ENCODE data around the gene DGKB.
"Not testable (repeated sequence)": the region's sequence is repeated elsewhere in the genome, so short reads cannot be mapped to it uniquely, and the experiment has no call there.

Gene DGKB

DNA sequence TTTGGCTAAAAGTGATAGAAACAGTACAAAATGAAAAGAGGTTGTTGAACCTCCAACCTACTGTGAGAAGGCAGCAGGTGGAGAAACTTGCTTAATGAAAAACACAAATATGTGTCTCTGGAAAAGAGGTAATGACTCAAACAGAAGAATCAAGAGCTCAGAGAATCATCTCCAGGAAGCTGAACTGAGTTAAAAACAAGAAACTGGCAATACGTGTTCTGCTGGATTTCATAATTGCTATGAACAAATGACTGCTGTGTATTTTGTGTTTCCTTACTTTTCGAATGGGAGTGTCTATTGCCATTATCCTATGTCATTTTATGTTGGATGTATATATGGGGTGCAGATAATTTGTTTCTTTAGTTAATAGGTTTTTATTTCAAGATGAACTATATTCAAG is 401.1 kb downstream of the DGKB start:
- Histone ChIP-seq H3K9me3 (ENCODE audit: insufficient read depth, low read length) (no peaks in the 10 kb centered on the region), H3K27me3 (ENCODE audit: insufficient read depth, insufficient read length) (no peaks in the 10 kb centered on the region), H3K4me3 (ENCODE audit: insufficient read length, low read depth) (no peak overlapping the region), H3K9ac (ENCODE audit: insufficient read length, low read depth) (no peak overlapping the region), H3K4me1 (ENCODE audit: insufficient read depth, insufficient read length) (no peaks in the 10 kb centered on the region), H3K36me3 (ENCODE audit: insufficient read depth, insufficient read length, low read length) (no peaks in the 10 kb centered on the region)
- DNase-seq (ENCODE audit: low read depth, low spot score) = no peak
- TF ChIP-seq SUZ12 (IDR thresholded peaks at IDR 0.05; ENCODE audit: extremely low read depth, insufficient read depth, insufficient read length) = no peak
- TF ChIP-seq YY1 (IDR thresholded peaks at IDR 0.05; ENCODE audit: insufficient read depth, insufficient read length) = no peak
- TF ChIP-seq ZNF274 (IDR thresholded peaks at IDR 0.05; ENCODE audit: low read depth, low read length) = no peak

DNA sequence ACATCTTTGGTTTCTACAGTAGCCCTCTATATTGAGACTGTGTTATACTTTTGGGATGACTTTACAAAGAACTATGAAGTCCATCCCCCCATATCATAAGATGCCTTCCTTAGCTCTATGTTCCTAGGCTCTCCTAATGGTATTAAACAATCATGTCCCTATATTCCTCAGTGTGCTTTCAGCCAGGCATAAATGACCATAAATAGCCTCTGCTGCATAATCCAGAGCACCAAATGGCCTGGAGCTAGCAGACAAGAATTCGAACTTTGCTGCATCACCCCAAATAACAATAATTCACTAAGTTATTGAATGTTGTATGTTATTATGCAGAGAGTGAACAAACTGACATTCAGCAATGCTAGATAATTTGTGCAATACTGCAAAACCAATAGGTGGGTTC is 405.2 kb downstream of the DGKB start:
- DNase-seq (ENCODE audit: low read depth, low spot score) = no peak
- Histone ChIP-seq H3K4me3 (ENCODE audit: insufficient read length, low read depth) (no peak overlapping the region), H3K36me3 (ENCODE audit: insufficient read depth, insufficient read length, low read length) (no peaks in the 10 kb centered on the region), H3K9ac (ENCODE audit: insufficient read length, low read depth) (no peak overlapping the region), H3K4me1 (ENCODE audit: insufficient read depth, insufficient read length) (no peaks in the 10 kb centered on the region), H3K27me3 (ENCODE audit: insufficient read depth, insufficient read length) (no peaks in the 10 kb centered on the region), H3K9me3 (ENCODE audit: insufficient read depth, low read length) (no peaks in the 10 kb centered on the region)
- no peak for TF ChIP-seq YY1 (IDR thresholded peaks at IDR 0.05; ENCODE audit: insufficient read depth, insufficient read length)

DNA sequence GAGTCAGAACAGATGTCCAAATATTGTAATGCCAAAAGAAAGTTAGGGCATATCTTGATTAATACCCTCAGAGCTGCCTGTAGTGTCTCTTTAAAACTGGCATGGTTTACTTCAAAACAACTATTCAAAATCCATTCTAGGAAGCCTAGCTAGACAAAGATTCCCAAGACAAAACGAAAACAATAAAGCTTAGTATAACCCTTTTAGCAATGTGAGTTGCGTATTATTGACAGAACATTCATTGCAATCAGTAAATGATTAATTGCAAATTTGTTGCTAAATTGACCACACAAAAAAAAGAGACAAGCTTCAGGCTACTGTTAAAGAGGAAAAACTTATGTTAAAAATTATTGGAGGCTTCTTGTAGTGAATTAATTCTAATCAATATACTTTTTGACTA is 406.9 kb downstream of the DGKB start:
- TF ChIP-seq ZNF274 (IDR thresholded peaks at IDR 0.05; ENCODE audit: low read depth, low read length) (no peak), YY1 (IDR thresholded peaks at IDR 0.05; ENCODE audit: insufficient read depth, insufficient read length) (no peak), SUZ12 (IDR thresholded peaks at IDR 0.05; ENCODE audit: extremely low read depth, insufficient read depth, insufficient read length) (no peak)
- DNase-seq (ENCODE audit: low read depth, low spot score) = no peak
- Histone ChIP-seq H3K9ac (ENCODE audit: insufficient read length, low read depth) (no peak overlapping the region), H3K9me3 (ENCODE audit: insufficient read depth, low read length) (no peaks in the 10 kb centered on the region), H3K36me3 (ENCODE audit: insufficient read depth, insufficient read length, low read length) (no peaks in the 10 kb centered on the region), H3K4me3 (ENCODE audit: insufficient read length, low read depth) (no peak overlapping the region), H3K4me1 (ENCODE audit: insufficient read depth, insufficient read length) (no peaks in the 10 kb centered on the region), H3K27me3 (ENCODE audit: insufficient read depth, insufficient read length) (no peaks in the 10 kb centered on the region)

DNA sequence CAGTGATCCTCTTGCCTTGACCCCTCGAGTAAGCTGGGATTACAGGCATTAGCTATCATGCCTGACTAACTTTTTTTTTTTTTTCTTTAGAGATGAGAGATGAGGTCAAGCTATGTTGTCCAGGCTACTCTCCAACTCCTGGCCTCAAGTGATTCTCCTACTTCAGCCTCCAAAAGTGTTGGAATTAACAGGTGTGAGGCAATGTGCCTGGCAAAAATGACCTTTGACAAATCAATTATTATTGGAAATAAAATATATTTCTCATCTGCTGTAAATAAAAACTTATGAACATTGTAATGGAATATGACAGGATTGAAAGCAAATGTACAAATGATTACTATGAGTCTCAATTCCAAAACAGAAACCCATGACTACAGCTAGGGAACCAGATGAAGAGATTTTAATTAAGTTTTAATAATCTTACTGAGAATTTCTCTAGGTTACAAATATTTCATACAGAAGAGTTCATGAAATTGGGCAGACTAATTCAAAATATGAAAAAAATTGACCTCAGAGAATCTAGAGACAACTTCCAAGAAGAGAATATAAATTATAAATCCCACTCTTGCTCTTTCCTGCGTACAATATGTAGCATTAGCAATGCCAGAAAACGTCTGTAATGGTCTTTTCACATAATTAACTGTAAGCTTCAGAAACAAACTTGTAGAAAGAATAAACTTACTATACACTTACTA is 414.7 kb downstream of the DGKB start:
- TF ChIP-seq YY1 (IDR thresholded peaks at IDR 0.05; ENCODE audit: insufficient read depth, insufficient read length) (no peak), ZNF274 (IDR thresholded peaks at IDR 0.05; ENCODE audit: low read depth, low read length) (no peak), SUZ12 (IDR thresholded peaks at IDR 0.05; ENCODE audit: extremely low read depth, insufficient read depth, insufficient read length) (no peak)
- H3K4me3 ChIP-seq (ENCODE audit: insufficient read length, low read depth) = no peak overlapping the region
- no peak for DNase-seq (ENCODE audit: low read depth, low spot score)

DNA sequence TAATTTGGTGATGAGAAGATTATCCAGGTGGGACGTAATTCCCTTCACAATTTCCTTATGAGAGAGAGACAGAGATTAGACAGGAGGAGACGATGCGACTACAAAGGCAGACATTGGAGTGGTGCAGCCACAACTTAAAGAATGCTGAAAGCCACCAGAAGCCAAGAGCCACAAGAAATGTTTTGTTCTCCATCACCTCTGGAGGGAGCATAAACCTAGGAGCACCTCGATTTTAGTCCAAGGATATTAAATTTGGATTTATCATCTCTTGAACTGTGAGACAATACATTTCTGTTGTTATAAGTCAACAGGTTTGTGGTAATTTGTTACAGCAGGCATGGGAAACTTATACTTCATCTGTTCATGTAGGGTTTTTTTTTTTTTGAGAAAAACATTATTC is 418.9 kb downstream of the DGKB start:
- TF ChIP-seq YY1 (IDR thresholded peaks at IDR 0.05; ENCODE audit: insufficient read depth, insufficient read length) (no peak), SUZ12 (IDR thresholded peaks at IDR 0.05; ENCODE audit: extremely low read depth, insufficient read depth, insufficient read length) (no peak), ZNF274 (IDR thresholded peaks at IDR 0.05; ENCODE audit: low read depth, low read length) (no peak)
- no peak for DNase-seq (ENCODE audit: low read depth, low spot score)

More for the DNA sequence above, 414.7 kb downstream of the DGKB start:
- H3K9ac ChIP-seq (ENCODE audit: insufficient read length, low read depth) = no peak overlapping the region
- H3K4me1 ChIP-seq (ENCODE audit: insufficient read depth, insufficient read length) = no peaks in the 10 kb centered on the region
- H3K27me3 ChIP-seq (ENCODE audit: insufficient read depth, insufficient read length) = no peaks in the 10 kb centered on the region
- no peaks in the 10 kb centered on the region for H3K36me3 ChIP-seq (ENCODE audit: insufficient read depth, insufficient read length, low read length)
- H3K9me3 ChIP-seq (ENCODE audit: insufficient read depth, low read length) = no peaks in the 10 kb centered on the region

DNA sequence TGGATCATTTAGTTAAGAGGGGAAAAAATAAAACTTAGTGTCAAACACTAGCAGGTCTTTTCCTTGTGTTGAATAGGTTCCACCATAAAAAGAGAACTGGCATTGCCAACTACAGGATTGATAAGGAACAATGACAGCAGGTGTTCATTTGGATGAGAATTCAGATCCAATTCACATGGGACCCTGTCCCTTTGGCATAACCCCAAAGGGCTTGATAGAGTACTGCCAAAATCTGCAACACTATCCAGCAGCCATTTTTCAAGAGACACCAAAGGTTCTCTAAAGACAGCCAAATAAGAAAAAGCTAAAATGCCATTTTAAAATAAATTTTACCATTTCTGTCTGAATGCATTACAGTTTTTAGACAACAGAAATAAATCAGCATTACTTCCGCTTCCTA is 422.3 kb downstream of the DGKB start:
- no peak for TF ChIP-seq SUZ12 (IDR thresholded peaks at IDR 0.05; ENCODE audit: extremely low read depth, insufficient read depth, insufficient read length)
- no peak for TF ChIP-seq YY1 (IDR thresholded peaks at IDR 0.05; ENCODE audit: insufficient read depth, insufficient read length)
- H3K4me1 ChIP-seq (ENCODE audit: insufficient read depth, insufficient read length) = no peaks in the 10 kb centered on the region
- no peaks in the 10 kb centered on the region for H3K27me3 ChIP-seq (ENCODE audit: insufficient read depth, insufficient read length)
- no peak overlapping the region for H3K4me3 ChIP-seq (ENCODE audit: insufficient read length, low read depth)
- H3K9me3 ChIP-seq (ENCODE audit: insufficient read depth, low read length) = no peaks in the 10 kb centered on the region
- no peaks in the 10 kb centered on the region for H3K36me3 ChIP-seq (ENCODE audit: insufficient read depth, insufficient read length, low read length)
- H3K9ac ChIP-seq (ENCODE audit: insufficient read length, low read depth) = no peak overlapping the region
- no peak for DNase-seq (ENCODE audit: low read depth, low spot score)

More for the DNA sequence above, 418.9 kb downstream of the DGKB start:
- Histone ChIP-seq H3K4me3 (ENCODE audit: insufficient read length, low read depth) (no peak overlapping the region), H3K9ac (ENCODE audit: insufficient read length, low read depth) (no peak overlapping the region), H3K9me3 (ENCODE audit: insufficient read depth, low read length) (no peaks in the 10 kb centered on the region), H3K4me1 (ENCODE audit: insufficient read depth, insufficient read length) (no peaks in the 10 kb centered on the region), H3K27me3 (ENCODE audit: insufficient read depth, insufficient read length) (no peaks in the 10 kb centered on the region), H3K36me3 (ENCODE audit: insufficient read depth, insufficient read length, low read length) (no peaks in the 10 kb centered on the region)

DNA sequence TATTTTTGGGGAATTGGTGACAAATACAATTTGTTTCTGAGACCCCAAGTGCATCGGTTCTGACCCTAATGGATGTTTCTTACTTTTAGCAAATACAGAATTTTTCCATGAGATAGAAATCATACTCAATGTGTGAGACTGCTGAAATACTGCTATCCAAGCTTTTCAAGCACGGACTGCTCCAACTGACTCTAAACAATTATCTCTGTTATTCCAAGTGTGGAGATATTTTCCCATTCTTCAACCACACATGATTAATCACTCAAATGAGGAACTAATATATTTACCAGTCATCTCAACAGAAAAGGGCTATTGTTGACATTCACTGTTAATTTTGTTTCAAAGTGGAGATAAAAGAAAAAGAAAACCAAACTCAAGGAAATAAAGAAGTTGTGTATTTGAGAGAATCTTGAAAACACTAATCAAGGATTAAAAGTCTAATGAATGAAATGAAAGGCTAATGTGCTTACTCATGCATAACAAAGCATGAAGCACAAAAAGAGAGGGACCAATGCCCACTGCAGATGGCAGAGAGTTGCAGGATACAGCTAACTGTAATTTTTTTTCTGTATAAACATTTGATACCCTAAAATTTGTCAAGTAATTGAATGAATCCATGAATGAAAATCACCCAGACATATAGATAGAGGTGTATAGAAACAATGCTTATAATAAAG is 423.6 kb downstream of the DGKB start:
- DNase-seq (ENCODE audit: low read depth, low spot score) = no peak
- Histone ChIP-seq H3K4me3 (ENCODE audit: insufficient read length, low read depth) (no peak overlapping the region), H3K9me3 (ENCODE audit: insufficient read depth, low read length) (no peaks in the 10 kb centered on the region), H3K4me1 (ENCODE audit: insufficient read depth, insufficient read length) (no peaks in the 10 kb centered on the region), H3K36me3 (ENCODE audit: insufficient read depth, insufficient read length, low read length) (no peaks in the 10 kb centered on the region), H3K27me3 (ENCODE audit: insufficient read depth, insufficient read length) (no peaks in the 10 kb centered on the region), H3K9ac (ENCODE audit: insufficient read length, low read depth) (no peak overlapping the region)
- TF ChIP-seq SUZ12 (IDR thresholded peaks at IDR 0.05; ENCODE audit: extremely low read depth, insufficient read depth, insufficient read length) = no peak
- no peak for TF ChIP-seq YY1 (IDR thresholded peaks at IDR 0.05; ENCODE audit: insufficient read depth, insufficient read length)
- TF ChIP-seq ZNF274 (IDR thresholded peaks at IDR 0.05; ENCODE audit: low read depth, low read length) = no peak

DNA sequence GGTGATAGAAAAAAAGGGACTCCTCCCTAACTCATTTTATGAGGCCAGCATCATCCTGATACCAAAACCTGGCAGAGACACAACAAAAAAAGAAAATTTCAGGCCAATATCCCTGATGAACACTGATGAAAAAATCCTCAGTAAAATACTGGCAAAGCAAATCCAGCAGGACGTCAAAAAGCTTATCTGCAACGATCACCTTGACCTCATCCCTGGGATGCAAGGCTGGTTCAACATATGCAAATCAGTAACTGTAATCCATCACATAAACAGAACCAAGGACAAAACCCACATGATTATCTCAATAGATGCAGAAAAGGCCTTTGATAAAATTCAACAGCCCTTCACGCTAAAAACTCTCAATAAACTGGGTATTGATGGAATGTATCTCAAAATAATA is 440.8 kb downstream of the DGKB start:
- H3K4me1 ChIP-seq (ENCODE audit: insufficient read depth, insufficient read length); H3K9me3 ChIP-seq (ENCODE audit: insufficient read depth, low read length); H3K9ac ChIP-seq (ENCODE audit: insufficient read length, low read depth); DNase-seq (ENCODE audit: low read depth, low spot score); H3K36me3 ChIP-seq (ENCODE audit: insufficient read depth, insufficient read length, low read length); H3K4me3 ChIP-seq (ENCODE audit: insufficient read length, low read depth); H3K27me3 ChIP-seq (ENCODE audit: insufficient read depth, insufficient read length): not testable (repeated sequence)

DNA sequence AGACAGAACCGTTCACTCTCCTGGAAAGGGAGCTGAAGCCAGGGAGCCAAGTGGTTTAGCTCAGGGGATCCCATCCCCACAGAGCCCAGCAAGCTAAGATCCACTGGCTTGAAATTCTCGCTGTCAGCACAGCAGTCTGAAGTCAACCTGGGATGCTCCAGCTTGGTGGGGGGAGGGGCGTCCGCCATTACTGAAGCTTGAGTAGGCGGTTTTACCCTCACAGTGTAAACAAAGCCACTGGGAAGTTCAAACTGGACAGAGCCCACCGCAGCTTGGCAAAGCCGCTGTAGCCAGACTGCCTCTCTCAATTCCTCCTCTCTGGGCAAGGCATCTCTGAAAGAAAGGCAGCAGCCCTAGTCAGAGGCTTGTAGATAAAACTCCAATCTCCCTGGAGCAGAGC is 443.7 kb downstream of the DGKB start:
- DNase-seq (ENCODE audit: low read depth, low spot score); H3K4me3 ChIP-seq (ENCODE audit: insufficient read length, low read depth); H3K9ac ChIP-seq (ENCODE audit: insufficient read length, low read depth); H3K4me1 ChIP-seq (ENCODE audit: insufficient read depth, insufficient read length); H3K27me3 ChIP-seq (ENCODE audit: insufficient read depth, insufficient read length); H3K9me3 ChIP-seq (ENCODE audit: insufficient read depth, low read length); H3K36me3 ChIP-seq (ENCODE audit: insufficient read depth, insufficient read length, low read length): not testable (repeated sequence)

Measured in NT2/D1 (cell line).